DND-41 (cell line): ENCODE data around the gene ARMH3.

Experiments
- ATAC-seq: fragments of 200-7000 bp; cut with Tn5 transposase; 3 replicates; pipeline ENCODE4 v1.9.1; 2021; ENCODE audit warnings: low read depth; ENCODE audit not compliant: insufficient read depth
- DNase-seq: peaks from one replicate; pipeline ENCODE4 v3.0.0-alpha.2; 2020
- H2AFZ ChIP-seq: 2 replicates; pipeline ENCODE4 v1.6.0; 2012; ENCODE audit warnings: low read depth, low read length
- H3K27ac ChIP-seq: 2 replicates; pipeline ENCODE4 v1.5.1; 2012; ENCODE audit warnings: low read length, inconsistent platforms
- H3K27me3 ChIP-seq: fragments of 200-600 bp; sonication (generic); 2 replicates; pipeline ENCODE4 v1.6.0; 2012; ENCODE audit warnings: low read length, mild to moderate bottlenecking, inconsistent platforms; ENCODE audit not compliant: insufficient read depth, poor library complexity
- H3K36me3 ChIP-seq: 2 replicates; pipeline ENCODE4 v1.5.1; 2012; ENCODE audit warnings: low read length, inconsistent platforms; ENCODE audit not compliant: insufficient read depth
- H3K4me1 ChIP-seq: 2 replicates; pipeline ENCODE4 v1.5.1; 2012; ENCODE audit warnings: mild to moderate bottlenecking, low read length; ENCODE audit not compliant: insufficient read depth
- H3K4me2 ChIP-seq: 2 replicates; pipeline ENCODE4 v1.6.0; 2012; ENCODE audit warnings: mild to moderate bottlenecking, moderate library complexity, low read length, inconsistent platforms; ENCODE audit not compliant: insufficient read depth
- H3K4me3 ChIP-seq, 2 experiments: fragments of 200-600 bp in 1 of 2; shearing (Covaris generic) in 1 of 2; 2 replicates each; pipeline ENCODE4 v1.5.1; 2012 to 2016; ENCODE audit warnings: inconsistent platforms in 2 of 2, low read length in 2 of 2, mild to moderate bottlenecking in 2 of 2, low read depth in 1 of 2, moderate library complexity in 1 of 2
- H3K79me2 ChIP-seq: 2 replicates; pipeline ENCODE4 v1.6.0; 2012; ENCODE audit warnings: low read length, inconsistent platforms; ENCODE audit not compliant: insufficient read depth
- H3K9ac ChIP-seq: 2 replicates; pipeline ENCODE4 v1.6.0; 2012; ENCODE audit warnings: low read depth, mild to moderate bottlenecking, inconsistent platforms, low read length, moderate library complexity
- H3K9me3 ChIP-seq: 2 replicates; pipeline ENCODE4 v1.5.1; 2012; ENCODE audit warnings: low read length, moderate library complexity, mild to moderate bottlenecking, inconsistent platforms; ENCODE audit not compliant: insufficient read depth, severe bottlenecking
- H4K20me1 ChIP-seq: 2 replicates; pipeline ENCODE4 v1.6.0; 2012; ENCODE audit warnings: low read length; ENCODE audit not compliant: insufficient read depth
- EZH2 ChIP-seq: IDR thresholded peaks from 3 replicates; pipeline ENCODE4 v1.6.1; 2012; ENCODE audit warnings: borderline replicate concordance, low read depth, mild to moderate bottlenecking, moderate library complexity, low read length, inconsistent platforms; ENCODE audit not compliant: severe bottlenecking
- TF ChIP-seq, protein P1 (sequence below): IDR thresholded peaks from 2 replicates; pipeline ENCODE4 v1.5.1; 2012; ENCODE audit warnings: borderline replicate concordance, low read length, moderate library complexity, mild to moderate bottlenecking; ENCODE audit not compliant: poor library complexity, severe bottlenecking; ENCODE audit errors: extremely low read depth

Gene ARMH3

DNA sequence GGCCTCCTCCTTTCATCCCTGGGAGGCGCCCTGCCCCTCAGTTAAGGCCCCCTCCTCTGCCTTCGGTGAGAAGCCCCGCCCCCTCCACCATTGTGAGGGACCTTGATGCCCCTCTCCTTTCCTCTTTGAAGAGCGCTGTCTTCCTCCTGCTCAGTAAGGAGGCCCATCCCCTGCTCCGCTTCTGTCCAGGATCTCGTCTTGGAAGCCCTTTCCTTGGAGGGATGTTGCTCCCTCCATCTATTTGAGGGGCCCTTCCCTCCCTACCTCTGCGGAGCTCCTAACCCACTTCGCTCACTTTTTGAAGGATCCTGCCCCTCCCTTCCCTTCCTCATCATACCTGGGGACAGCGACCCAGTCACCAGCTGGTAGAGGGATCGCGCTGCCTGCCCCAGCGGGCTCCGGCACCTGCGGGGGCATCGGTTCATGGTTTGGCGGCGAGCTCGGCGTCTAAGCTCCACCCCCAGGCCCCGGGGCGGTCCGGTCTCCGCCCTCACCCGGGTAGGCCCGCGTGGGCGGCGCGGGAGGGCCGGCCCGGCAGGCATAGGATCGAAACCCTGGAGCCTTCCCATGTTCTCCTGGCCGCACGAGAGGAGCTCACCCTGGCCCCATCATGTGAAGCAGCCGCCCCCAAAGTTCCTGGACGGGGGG, 216.4 kb downstream of the ARMH3 start:
- ATAC-seq (no peak), DNase-seq (peak; percentile 46)
- Histone ChIP-seq H3K79me2 (no peaks in the 10 kb centered on the region), H3K4me3 (no peak overlapping the region), H2AFZ (no peak overlapping the region), H3K4me2 (no peak overlapping the region), H3K9me3 (no peaks in the 10 kb centered on the region), H3K27ac (no peak overlapping the region), H3K36me3 (no peaks in the 10 kb centered on the region), H4K20me1 (peaks cover 25% of the 10 kb centered on the region), H3K9ac (no peak overlapping the region), H3K4me1 (peaks cover 39% of the 10 kb centered on the region), H3K27me3 (no peaks in the 10 kb centered on the region)
- TF ChIP-seq, protein P1, sequence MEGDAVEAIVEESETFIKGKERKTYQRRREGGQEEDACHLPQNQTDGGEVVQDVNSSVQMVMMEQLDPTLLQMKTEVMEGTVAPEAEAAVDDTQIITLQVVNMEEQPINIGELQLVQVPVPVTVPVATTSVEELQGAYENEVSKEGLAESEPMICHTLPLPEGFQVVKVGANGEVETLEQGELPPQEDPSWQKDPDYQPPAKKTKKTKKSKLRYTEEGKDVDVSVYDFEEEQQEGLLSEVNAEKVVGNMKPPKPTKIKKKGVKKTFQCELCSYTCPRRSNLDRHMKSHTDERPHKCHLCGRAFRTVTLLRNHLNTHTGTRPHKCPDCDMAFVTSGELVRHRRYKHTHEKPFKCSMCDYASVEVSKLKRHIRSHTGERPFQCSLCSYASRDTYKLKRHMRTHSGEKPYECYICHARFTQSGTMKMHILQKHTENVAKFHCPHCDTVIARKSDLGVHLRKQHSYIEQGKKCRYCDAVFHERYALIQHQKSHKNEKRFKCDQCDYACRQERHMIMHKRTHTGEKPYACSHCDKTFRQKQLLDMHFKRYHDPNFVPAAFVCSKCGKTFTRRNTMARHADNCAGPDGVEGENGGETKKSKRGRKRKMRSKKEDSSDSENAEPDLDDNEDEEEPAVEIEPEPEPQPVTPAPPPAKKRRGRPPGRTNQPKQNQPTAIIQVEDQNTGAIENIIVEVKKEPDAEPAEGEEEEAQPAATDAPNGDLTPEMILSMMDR = no peak
- no peak for TF ChIP-seq EZH2

DNA sequence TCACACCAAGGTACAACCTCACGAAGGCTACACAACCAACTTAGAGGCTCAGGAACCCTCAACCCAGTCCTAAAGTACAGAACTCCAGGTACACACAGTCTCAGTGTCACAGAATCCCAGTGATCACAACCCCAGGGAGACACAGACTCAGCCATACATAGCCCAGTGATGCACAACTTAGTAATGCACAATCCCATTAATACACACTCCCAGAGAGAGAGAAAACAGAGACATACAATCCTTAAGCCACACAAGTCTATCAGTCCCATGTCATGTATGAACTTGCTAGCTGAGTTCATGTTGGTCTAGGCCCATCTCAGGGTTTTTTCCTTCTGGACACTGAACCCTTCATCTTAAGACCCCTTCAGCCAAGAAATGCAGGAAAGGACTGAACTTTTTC, 217.0 kb downstream of the ARMH3 start:
- ATAC-seq = no peak
- H3K27ac ChIP-seq = no peak overlapping the region
- peaks cover 36% of the 10 kb centered on the region for H3K4me1 ChIP-seq
- H2AFZ ChIP-seq = no peak overlapping the region
- no peak overlapping the region for H3K4me2 ChIP-seq
- TF ChIP-seq, protein P1 = no peak
- no peak for TF ChIP-seq EZH2
- no peak overlapping the region for H3K4me3 ChIP-seq
- H3K79me2 ChIP-seq = no peaks in the 10 kb centered on the region
- DNase-seq = no peak
- H3K9me3 ChIP-seq = no peaks in the 10 kb centered on the region
- H3K27me3 ChIP-seq = no peaks in the 10 kb centered on the region
- H4K20me1 ChIP-seq = peaks cover 25% of the 10 kb centered on the region
- H3K9ac ChIP-seq = no peak overlapping the region
- H3K36me3 ChIP-seq = no peaks in the 10 kb centered on the region

DNA sequence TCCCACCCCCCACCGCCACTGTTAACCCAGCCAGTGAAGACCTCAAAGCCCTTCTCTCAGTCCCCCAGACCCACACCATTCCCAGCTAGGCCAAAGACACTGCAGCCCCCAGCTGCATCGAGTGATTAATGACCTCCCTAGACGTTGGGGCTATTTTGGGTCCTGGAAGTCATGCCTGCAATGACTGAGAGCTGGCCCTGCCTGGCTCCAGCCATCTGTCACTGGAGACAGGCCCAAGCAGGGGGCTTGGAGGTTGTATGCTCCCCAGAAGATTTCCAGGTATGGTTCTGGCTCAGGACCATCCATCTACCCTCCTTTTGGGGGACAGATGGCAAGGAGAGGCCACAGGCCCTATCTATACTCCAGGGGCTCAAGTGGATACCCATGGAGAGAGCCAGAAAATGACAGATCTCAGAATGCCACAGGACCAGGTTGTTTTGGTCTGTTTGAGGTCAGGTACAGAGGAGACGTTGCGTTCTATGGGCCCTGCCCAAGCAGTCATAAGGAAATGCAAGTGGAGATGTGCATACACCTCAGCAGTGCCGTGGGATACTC, 217.5 kb downstream of the ARMH3 start:
- no peak overlapping the region for H2AFZ ChIP-seq
- no peaks in the 10 kb centered on the region for H3K27me3 ChIP-seq
- ATAC-seq (no peak), DNase-seq (no peak)
- TF ChIP-seq EZH2 = no peak
- TF ChIP-seq, protein P1 = no peak
- H3K9me3 ChIP-seq = no peaks in the 10 kb centered on the region
- H3K36me3 ChIP-seq = no peaks in the 10 kb centered on the region
- H3K79me2 ChIP-seq = no peaks in the 10 kb centered on the region
- H3K4me3 ChIP-seq = no peak overlapping the region
- no peak overlapping the region for H3K9ac ChIP-seq
- H4K20me1 ChIP-seq = peaks cover 25% of the 10 kb centered on the region
- no peak overlapping the region for H3K27ac ChIP-seq
- no peak overlapping the region for H3K4me2 ChIP-seq
- peaks cover 34% of the 10 kb centered on the region for H3K4me1 ChIP-seq
